ELR (cell line): Measurements from ENCODE around the gene MEG3.

Experiments used
- DNase-seq: peaks from one replicate; pipeline ENCODE4 v3.0.0-alpha.2; 2015; ENCODE audit warnings: low read depth

The MEG3 gene

DNA sequence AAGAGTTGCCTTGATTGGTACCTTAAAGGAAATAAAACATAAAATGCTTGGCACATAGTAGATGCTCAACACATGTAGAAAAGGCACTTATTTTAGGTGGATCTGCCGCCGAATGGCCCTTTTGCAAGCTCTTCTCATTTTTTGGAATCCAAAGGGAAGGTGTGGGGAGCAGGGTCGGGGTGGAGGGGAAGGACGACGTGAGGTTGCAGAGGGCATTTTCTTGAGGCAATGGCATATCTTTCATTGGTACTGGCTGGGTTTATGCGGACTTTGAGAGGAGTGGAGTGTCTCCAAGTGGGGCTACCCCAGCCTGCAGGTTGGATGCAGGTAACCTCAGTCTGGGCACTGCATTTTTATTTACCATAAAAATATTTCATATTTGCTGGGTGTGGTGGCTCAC, 69.5 kb downstream of the MEG3 start:
- no peak for DNase-seq

DNA sequence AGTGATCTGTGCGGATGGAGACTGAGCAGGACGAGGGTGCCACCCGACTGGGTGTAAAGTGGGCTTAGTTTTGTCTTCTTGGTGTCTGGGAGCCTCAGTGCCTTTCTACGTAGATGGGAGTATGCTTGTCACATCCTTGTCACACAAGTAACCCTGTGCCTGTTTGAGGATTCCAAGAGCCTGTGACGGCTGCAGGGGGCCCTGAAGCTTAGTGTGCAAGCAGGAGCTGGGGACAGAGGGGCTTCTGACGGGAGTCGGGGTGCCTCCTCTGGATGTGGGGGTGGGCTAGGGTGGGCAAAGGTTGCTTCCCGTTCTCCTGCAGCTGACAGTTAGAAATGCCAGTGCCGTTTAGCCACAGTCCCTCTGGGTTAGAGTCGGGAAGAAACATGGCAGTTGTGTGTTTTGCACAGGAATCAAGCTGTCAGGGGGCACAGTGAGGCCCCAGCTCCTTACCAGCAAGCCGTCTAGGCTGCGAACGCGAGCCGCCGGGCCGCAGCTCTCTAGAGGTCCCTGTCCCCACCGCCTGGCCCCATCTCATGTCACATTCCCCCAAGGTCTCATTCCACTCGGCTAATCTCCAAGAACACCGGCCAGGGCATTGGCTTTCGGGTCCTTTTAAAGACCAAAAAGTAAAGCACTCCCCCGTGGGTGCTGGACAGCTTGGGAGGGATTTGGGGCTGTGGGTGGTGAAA, 70.6 kb downstream of the MEG3 start:
- no peak for DNase-seq

DNA sequence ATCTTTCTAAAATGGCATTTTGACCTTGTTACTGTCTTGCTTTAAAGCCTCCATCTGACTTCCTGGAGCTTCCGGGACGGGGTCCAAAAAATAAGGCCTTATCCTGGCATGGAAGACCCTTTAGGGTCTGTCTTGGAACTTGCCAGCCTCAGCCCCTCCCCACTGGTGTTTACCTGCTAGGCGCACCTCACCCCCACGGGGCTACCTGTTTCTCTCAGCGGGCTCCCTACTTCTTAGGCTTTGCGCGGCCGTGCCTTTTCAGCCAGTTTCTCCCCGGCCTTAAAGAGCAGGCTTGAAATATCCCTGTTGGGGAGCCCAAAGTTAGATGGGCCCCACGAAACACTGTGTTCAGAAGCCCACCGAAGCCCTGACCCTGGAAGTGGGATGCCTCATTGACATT, 72.5 kb downstream of the MEG3 start:
- DNase-seq = no peak

DNA sequence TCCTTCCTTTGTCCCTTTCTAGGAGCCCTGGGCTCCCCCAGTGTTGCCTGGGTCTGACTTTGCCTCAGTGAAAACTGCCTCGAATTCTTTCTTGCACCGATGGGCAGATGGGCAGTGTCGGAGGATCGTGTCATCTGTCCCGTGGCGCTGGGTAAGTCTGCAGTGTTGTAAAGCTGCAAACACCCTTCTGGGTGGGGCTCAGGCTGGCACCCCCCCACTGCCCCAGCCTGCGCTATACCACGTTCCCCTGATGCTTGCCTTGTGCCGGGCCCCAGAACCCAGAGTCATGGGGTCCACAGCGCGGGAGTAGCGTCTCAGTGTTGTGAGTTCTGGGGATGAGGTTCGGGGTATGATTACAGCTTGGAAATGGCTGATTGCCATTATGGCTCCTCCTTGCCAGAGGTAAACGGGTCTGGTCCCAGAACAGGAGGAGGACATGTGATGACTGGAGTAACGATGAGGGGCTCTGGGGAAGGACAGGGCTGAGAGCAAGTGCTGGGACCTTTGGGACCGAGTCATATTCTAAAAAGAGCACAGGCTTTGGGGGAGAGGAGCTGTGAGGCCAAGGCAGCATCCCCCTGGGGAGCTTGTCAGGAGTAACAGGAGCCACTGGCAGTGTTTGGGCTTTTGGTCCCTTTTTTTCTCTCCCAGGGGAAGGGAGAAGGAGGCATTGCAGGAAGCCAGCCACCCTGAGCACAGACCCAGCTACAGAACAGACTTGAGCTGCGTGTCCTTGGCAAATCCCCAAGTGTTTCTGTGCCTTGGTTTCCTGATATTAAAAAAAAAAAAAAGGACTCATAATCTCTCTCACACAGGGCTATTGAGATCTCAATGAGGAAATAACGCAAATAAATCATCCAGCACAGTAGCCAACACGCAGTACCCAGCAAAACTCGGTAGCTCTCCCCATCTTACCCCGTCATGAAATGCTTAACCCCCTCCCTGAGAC, 73.3 kb downstream of the MEG3 start:
- DNase-seq = no peak

DNA sequence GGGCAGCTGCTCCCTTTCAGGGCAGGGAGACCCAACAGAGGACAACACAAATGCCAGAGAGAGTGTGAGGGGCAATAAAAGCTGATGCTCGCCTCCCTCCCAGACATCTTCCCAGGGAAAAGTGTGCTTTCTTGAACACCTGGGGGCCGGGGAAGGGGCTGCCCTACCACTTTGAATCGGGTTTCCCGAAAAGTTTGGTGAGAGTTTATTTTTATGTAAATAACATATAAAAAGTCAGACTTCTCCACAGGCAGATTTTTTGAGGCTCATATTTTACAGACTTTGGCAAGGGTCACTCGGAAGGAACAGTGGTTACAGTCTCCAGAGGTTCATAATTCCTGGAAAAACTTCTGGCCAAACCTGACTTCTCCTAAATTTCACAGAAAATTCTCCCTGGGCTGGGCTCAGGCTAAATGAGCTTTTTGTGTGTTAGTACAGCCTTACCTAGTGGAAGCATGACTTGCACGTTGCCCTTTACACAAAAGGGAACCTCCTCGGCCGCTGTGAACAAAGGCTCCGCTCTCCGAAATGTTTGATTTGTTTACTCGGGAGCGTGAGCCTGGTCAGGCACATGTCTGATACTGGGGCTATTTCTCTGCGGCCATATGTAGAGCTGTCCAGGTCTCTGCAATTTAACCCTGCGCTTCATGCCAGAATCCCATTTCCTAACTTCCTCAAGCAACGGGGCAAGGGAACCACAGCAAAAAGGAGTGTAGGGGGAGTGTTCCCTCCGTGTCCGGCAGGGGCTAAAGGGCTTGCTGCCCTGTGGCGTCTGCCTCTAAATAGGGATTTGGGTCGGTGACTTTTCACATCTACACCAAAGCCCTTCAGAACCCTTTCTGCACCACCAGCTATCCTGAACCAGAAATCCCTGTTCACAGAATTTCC, 74.2 kb downstream of the MEG3 start:
- no peak for DNase-seq

DNA sequence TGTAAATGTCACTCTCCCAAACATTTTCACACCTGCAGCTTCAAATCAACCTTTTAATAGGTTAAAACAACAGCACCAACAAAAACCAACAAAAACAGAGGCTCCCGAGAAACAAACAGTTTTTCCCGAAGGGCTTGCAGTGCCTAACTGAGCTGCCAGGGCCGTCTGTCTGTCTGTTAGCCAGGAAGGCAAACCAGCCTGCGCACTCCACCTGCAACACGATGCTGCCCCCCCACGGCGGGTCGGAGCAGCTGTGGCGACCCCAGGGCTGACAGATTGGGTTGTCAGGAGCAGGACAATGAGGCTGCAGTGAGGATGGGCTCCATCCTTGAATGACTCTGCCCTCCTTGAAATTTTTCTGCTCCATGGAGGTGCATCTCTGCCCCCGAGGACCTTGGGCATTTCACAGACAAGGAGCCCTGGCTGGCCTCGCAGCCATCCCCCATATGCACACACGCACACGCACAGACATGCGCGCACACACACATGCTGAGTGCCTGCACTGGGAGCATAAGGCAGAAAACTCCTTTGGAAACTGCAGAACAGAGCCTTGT, 75.0 kb downstream of the MEG3 start:
- DNase-seq = no peak

DNA sequence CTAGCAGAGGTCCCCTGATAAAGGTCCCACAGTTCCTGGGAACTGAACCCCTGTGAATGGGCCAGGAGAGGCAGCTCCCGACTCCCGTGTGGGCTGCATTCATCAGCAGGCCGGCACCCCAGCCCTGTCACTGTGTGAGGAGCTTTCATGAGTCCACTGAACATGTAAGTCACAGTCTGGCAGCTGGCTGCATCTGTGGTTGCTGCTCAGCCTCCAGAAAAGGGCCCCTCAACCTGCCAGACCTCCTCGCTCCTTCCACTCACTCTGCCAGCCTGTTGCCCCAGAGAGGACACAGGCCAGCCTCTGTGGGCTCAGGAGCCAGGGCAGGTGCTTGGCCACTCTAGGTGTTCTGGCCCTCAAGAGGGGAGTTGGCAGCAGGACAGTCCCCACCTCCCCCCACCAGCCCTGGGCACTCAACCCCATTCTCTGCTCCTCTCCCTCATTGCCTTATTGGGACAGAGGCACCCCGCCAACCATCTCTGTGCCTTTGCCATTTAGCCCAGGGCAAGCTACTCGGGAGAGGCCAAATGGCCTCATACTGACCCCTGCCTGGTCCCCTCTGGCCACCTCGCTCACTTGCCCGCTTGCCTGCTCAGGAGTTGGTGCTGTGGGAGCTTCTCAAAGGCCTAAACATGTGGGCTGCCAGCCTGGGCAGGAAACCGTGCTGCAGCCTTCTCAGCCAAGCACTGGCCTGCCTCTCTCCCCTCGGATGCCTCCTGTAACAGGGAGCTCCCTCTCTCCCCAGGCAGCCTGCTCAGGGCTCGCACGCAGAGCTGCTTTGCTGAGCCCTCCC, 75.7 kb downstream of the MEG3 start:
- DNase-seq = no peak

DNA sequence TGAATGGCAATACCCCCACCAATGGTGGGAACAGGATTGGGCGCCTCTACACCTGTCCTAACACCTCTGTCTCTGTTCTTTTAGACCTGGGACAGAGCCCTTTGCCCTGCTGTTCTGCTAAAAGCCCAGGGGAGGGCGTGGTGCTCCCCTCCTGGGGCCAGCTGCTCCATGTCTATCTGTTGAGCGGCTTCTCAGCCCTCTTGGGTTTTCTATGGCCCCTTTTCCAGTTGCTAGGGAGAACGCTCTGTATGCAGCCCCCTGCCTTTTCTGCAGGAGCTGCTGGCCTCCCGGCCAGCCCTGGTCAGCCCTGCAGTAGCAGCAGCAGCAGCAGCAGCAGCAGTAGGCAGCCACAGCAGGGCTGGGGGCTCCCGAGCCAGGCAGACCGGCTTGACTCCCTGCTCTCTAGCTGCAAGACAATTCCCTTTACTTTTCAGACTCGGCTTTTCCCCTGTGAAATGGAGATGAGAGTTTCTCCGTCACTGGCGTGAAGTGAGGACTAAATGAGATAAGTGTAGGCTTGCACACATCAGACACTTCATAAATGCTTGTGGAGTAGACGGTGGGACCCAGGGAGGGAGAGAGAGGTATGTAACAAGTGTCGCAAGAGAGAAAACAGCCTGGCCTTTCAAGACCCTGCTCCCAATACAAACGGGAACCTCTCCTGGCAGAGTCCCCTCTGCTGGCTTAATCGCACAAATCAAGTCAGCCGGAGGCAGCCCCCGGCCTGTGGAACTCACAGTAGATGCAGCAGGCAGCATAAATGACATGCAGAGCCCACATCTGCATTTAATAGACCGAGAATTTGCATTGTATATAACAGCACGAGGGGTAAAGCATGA, 76.6 kb downstream of the MEG3 start:
- DNase-seq = no peak

DNA sequence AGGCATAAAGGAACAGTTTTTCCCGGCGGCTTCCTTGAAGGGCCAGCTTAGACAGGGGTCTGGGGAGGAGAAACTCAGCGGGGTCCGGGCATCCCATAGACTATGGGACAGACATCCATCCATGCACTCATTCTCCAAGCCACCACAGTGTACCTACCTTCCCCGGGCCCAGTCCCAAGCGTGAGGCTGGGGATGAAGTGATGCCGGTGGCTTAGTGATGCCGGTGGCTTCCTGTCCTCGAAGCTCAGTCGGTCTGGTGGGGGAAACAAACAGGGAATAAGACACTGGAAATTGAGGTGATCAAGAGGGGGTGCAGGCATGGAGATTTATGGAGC, 77.2 kb downstream of the MEG3 start:
- no peak for DNase-seq

DNA sequence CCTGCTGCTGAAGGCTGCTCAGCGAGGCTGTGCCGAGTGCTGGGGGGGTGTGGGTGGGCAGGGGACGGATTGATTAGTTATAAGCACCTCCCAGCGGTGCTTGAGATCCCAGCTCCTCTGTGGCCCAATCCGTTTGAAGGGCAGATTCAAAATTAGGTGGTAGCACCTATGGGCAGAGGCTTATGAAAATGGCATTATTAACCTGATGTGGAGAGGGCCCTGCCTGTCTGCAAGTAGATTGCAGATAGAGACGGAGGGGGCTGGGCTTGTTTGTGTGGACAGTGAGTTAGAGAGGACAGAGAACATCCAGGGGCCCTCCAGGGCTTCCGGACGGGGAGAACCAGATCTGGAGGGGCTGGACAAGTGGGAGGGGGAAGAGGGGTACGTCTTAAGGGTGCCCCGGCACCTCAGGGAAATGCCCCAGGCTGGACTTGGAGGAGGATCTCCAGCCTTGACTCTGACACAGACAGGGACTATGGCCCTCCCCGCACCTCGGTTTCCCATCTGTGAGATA, 77.8 kb downstream of the MEG3 start, which contains the start of gene RTL1:
Gene RTL1, minus strand, starts transcription at position 51 of the 514 bp plus-strand sequence. CDS start 18,934 bp downstream, outside the sequence.
- DNase-seq = no peak

DNA sequence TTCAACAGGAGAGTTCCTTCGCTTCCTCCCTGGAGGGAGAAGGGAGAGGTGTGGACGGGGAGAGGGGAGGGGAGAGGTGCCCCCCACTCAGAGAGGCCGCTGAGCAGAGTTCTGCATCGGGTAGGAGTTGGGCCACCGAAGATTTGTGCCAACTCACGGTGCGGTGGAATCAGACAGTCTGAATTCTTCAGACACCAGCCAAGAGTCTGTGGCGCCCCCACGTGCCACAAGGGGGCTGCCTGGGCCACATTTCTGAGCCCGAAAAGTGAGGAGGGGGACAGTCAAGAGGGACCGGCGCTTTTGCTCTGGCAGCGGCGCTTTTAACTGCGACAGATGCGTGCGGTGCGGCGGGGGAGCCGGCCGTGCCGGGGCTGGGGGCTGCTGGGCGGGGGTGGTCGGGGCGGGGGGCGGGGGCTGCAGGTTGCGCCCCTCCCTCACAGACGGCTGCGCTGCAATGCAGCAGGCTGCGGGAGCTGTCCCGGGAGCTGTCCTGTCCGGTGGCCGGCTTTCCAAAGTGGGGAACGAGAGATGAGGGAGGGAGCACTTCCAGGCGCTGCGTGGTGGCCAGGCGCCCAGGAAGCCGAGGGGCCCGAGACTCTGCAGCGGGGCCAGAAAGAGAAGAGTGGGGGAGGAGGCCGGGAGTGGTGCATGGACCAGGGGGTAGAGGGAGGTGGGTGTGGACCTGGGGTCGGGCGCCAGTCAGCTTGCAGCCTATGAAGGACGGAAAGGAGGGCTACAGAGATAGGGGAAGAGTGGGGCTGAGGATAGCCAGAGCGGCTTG, 78.6 kb downstream of the MEG3 start:
- peak; percentile 17 for DNase-seq

DNA sequence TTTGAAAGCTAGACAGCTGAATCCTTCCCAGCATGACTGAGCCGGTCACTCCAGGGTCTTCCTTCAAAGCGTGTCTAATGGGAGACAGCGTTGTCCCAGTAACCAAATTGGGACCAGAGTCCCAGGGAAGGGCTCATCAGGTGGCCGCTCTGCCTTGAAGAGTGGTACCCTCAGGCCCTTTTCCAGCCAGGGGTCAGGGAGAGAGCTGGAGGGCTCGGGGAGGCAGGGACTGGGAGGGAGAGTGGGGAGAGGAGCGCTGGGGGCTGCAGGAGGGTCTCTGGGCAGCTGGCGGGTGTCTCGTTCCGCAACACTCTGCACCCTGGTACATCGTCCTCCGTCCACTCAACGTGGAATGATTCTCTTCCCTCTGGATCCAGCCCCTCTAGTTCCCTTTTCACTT, 79.2 kb downstream of the MEG3 start:
- no peak for DNase-seq

DNA sequence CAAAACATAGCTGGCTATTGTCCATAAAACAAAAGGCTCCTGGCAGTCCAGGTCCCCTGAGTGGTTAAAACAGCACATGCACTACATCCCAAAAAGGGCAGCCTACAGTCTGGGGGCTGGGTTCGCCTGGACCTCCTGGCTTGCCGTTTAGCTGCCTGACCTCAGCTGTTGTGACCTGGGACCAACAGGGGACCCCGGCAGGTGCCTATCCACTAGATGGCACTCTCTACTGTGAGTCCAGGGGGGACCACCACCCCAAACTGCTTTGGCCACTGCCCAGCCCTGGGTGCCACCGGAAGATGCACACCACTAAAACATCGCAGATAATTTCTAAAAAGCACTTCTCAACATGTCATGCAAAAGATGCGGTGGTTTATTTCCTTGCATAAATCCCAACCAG, 80.5 kb downstream of the MEG3 start:
- DNase-seq = no peak

DNA sequence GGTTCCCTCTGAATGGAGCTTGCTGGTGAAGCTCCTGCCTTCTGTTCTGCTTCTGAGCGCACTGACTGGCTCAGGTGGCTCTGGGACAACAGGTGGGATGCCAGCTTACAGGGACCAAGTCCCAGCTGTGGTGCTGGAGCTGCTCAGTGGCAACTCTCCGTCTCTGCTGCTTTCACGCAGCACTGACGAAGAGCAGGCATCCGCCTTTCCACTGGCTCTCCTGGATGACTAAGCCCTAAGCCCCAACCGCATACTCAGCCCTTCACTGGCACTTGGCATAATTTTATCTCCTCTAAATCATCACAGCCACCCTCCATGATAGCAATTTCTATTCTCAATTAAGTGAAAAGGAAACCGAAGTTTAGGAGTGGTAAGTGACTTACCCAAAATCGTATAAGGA, 81.3 kb downstream of the MEG3 start:
- DNase-seq = no peak

DNA sequence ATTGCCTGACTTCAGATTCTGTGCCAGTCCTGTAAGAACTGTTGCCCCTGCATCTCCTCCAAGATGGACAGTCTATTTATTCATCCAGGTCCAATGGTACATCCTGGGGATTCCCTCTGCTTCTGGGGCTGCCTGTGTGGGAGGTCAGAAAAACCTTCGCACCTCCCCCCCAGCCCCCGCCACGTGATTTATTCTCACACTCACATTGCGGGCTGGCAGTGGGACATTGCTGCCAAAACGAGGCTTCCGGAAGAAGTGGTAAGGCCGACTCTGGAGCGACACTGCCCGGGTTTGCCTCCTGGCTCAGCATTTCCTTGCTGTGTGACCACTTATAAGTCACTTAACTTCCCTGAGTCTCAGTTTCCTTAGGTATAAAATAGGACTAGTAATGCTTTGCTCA, 83.5 kb downstream of the MEG3 start:
- DNase-seq = no peak
